ENCODE data around the gene MINDY4.

Gene MINDY4

DNA sequence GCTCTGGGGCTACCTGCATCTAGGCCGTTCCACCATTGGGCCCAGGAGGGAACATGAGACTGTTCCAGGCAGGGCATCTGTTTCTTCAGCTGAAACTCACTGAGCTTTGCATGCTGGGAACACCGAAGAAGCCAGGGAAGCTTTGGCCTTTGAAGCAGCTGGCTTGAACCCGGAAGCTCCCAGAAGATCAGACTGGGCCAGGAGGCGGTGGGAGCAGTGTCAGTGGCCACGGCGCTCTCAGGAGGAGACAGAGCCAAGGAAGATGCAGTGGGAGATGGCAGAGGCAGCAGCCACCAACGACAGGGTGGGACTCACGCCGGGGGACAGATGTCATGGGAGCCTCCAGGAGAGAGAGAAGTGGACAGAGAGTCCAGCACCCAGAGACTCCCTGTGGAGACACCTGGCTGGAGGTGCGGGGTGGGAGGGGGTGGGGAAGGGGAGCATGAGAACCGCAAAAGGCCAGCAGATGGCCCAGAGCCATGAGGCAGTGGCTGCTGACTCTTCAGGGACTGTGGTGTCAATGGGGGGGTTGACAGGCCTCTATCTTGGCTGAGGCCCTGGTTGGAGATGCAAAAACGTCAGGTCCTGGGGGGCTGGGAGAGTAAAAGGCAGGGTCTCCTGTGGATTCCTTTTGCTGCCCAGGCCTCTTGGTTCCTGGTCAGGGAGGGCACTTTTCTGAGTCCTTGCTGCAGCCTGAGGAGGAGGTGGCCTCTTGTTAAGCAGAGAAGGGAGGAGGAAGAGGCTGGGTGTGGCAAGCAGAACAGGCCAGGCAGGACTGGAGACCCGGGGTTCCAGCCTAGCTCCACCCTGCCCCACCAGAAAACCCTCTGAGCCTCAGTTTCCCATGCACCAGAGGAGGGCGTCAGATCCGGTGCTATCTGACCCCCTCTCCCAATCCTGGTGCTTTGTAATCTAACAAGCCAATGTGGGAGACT lies 134.1 kb downstream of the MINDY4 start:
- H3K4me3 ChIP-seq (replicated peaks in 1 of 2; ENCODE audit: low read depth in 2 of 2, low read length in 2 of 2) = no peak overlapping the region
- TF ChIP-seq, protein P1, sequence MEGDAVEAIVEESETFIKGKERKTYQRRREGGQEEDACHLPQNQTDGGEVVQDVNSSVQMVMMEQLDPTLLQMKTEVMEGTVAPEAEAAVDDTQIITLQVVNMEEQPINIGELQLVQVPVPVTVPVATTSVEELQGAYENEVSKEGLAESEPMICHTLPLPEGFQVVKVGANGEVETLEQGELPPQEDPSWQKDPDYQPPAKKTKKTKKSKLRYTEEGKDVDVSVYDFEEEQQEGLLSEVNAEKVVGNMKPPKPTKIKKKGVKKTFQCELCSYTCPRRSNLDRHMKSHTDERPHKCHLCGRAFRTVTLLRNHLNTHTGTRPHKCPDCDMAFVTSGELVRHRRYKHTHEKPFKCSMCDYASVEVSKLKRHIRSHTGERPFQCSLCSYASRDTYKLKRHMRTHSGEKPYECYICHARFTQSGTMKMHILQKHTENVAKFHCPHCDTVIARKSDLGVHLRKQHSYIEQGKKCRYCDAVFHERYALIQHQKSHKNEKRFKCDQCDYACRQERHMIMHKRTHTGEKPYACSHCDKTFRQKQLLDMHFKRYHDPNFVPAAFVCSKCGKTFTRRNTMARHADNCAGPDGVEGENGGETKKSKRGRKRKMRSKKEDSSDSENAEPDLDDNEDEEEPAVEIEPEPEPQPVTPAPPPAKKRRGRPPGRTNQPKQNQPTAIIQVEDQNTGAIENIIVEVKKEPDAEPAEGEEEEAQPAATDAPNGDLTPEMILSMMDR (IDR thresholded peaks at IDR 0.05; ENCODE audit: low read depth, low read length) = no peak
- no peak for DNase-seq (ENCODE audit: low read depth in 2 of 2)

DNA sequence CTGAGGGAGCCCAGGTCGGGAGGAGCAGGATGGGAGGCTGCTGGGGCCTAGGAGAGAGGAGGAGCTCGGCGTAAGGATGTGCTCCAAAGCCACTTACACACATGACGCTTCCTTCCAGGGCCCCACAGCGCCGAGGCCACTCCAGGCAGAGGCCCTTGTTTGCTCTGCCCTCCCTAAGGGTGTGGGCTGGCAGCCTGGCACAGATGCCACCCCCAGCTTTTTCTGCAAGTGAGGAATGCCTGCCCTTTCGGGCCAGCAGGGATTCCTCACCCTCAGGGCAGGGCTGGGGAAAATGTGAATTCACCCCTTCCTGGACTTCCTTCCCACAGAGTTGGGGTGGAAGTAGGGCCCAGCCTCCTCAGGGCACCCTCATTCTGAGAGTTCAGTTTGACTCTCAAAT lies 134.8 kb downstream of the MINDY4 start:
- no peak overlapping the region for H3K4me3 ChIP-seq (replicated peaks in 1 of 2; ENCODE audit: low read depth in 2 of 2, low read length in 2 of 2)
- TF ChIP-seq, protein P1 (IDR thresholded peaks at IDR 0.05; ENCODE audit: low read depth, low read length) = no peak
- DNase-seq (ENCODE audit: low read depth in 2 of 2) = no peak

DNA sequence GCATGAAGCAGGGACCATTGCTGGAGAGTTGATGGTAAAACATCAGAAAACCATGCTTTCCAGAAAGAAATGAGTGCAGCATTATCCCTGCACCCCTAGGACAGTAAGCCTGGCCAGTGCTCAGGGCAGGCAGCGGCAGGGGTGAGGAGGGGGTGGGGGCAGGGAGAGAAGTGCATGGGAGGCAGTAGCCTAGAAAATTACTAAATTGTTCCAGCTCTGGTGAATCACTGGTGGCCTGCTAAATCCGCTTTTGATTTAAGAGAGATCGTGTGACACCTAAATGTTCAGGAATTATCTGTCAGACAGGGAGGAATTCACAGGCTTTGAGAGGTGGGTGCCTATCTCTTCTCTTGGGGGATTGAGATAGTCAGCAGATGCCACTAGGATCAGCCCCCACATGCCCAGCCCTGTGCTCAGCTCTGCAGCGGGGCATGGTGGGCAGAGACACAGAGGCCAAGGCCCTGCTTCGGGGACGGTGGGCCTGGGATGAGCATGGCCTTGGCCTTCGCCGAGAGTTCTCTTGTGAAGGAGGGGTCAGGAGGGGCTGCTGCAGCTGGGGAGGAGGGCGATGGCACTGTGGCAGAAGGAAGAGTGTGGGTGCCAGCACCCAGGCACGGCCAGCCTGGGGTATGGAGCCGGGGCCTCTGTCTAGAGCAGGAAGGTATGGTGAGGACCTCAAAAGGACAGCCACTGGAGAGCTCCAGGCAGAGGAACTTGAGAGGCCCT lies 135.5 kb downstream of the MINDY4 start:
- H3K4me3 ChIP-seq (replicated peaks in 1 of 2; ENCODE audit: low read depth in 2 of 2, low read length in 2 of 2) = no peak overlapping the region
- TF ChIP-seq, protein P1 (IDR thresholded peaks at IDR 0.05; ENCODE audit: low read depth, low read length) = no peak
- peak in 1 of 2 donors; percentile 30 for DNase-seq (ENCODE audit: low read depth in 2 of 2)

DNA sequence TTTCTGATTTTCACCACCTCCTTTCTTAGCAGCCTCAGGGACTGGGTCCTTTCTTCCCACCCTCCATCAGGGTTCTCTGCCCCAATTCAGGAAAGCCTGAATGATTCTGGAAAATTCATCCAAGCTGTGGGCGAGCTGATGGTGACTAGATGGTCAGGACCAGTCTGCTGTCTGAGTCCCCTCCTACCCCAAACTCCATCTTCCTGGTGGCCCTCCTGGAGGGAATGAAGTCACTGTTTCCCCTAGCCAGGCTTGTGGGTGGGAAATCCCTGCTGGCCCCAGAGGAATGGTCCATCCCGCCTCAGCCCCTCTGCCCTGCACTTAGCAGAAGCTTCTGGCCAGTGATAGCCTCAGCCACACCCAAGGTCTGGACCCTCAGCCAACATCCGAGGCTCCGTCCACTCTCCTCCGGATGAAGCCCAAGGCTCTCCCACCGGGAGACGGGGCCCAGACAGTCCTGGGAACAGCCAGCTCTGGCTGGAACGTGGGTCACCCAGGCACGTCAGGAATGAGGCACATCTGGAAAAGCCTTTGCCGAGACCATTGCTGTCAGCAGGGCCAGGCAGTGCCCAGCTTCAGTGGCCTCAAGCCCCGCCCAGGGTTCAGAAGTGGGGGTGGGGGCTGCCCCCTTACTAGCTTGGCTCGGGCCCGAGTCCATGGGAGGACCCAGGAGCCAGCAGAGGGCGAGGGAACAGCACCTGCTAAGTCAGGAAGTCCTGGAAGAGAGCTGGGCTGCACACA lies 136.5 kb downstream of the MINDY4 start:
- no peak for DNase-seq (ENCODE audit: low read depth in 2 of 2)
- no peak overlapping the region for H3K4me3 ChIP-seq (replicated peaks in 1 of 2; ENCODE audit: low read depth in 2 of 2, low read length in 2 of 2)
- TF ChIP-seq, protein P1 (IDR thresholded peaks at IDR 0.05; ENCODE audit: low read depth, low read length) = no peak

DNA sequence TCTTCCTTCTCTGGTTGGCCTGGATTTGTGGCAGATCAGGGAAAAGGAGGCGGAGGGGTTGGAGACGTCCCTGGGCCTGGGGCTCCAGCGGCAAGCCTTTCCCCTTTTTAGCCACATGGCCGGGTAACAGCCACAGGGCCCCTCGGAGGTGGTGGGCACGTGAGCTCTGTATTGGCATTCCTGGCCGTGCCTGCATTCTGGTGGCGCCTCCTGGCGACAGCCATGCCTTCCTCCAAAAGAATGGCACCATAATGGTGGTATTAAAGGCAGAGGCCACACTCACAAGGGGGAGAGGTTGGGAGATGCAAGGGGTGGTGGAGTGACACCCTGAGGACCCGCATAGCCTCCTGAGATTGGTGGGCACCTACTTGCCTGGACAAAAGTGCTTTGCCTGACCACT lies 137.5 kb downstream of the MINDY4 start:
- TF ChIP-seq, protein P1 (IDR thresholded peaks at IDR 0.05; ENCODE audit: low read depth, low read length) = peak; percentile 12
- DNase-seq (ENCODE audit: low read depth in 2 of 2) = no peak
- no peak overlapping the region for H3K4me3 ChIP-seq (replicated peaks in 1 of 2; ENCODE audit: low read depth in 2 of 2, low read length in 2 of 2)

DNA sequence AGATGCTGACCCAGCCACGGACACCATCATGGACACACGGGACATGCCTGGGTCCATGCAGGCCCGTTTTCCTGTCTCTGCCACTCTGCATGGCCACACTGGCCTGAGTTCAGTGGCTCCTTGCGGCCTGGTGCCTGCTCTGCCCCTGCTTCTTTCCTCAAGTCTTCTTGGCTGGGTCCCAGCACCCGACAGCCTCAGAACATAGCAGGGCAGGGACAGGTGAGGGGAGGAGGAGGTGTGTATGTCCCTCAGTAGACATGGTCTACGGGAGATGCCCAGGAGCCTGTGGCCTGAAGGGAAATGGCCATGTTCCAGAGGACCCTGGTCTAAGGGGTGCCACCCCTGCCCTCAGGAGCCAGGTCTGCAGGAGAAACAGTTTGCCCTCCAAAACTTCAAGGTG lies 138.2 kb downstream of the MINDY4 start:
- TF ChIP-seq, protein P1 (IDR thresholded peaks at IDR 0.05; ENCODE audit: low read depth, low read length) = no peak
- H3K4me3 ChIP-seq (replicated peaks in 1 of 2; ENCODE audit: low read depth in 2 of 2, low read length in 2 of 2) = no peak overlapping the region
- DNase-seq (ENCODE audit: low read depth in 2 of 2) = no peak

All from cardiac fibroblast (primary cell).